Measurements from ENCODE around the gene TOMM6.

DNA sequence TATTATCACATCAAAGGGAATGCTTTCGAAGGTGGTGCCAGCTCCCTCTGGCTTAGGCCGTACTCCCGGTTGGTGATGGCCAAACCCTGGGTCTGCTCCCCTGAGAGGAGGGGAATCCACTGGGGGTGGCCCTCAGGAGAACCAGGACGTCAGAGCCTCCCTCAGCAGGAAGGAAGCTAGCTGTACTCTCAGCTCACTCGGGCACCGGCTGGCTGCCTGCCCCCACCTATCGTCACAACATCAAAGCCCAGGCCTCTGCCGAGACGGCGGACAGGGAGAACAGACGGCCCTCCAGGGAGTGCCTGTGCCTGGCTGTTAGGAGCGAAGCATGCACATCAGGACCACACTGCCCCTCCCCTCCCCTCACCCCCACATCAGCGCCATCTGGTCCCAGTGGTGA is 31.1 kb upstream of the TOMM6 start:
- TF ChIP-seq, protein P1, sequence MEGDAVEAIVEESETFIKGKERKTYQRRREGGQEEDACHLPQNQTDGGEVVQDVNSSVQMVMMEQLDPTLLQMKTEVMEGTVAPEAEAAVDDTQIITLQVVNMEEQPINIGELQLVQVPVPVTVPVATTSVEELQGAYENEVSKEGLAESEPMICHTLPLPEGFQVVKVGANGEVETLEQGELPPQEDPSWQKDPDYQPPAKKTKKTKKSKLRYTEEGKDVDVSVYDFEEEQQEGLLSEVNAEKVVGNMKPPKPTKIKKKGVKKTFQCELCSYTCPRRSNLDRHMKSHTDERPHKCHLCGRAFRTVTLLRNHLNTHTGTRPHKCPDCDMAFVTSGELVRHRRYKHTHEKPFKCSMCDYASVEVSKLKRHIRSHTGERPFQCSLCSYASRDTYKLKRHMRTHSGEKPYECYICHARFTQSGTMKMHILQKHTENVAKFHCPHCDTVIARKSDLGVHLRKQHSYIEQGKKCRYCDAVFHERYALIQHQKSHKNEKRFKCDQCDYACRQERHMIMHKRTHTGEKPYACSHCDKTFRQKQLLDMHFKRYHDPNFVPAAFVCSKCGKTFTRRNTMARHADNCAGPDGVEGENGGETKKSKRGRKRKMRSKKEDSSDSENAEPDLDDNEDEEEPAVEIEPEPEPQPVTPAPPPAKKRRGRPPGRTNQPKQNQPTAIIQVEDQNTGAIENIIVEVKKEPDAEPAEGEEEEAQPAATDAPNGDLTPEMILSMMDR (IDR thresholded peaks at IDR 0.05): no peak
- TF ChIP-seq POLR2AphosphoS5 (IDR thresholded peaks at IDR 0.05): no peak
